Activated naive CD8-positive, alpha-beta T cell treated with anti-CD3 and anti-CD28 coated beads for 36 hours (primary cell): Measurements from ENCODE around the gene CLDND1. TPM values are rescaled to one million over a fixed set of nuclear protein-coding genes. Genes with fewer than 3 reads are reported as not detected.

Source experiments
- DNase-seq: peaks from one replicate; pipeline ENCODE4 v3.0.0; 2021
- H3K27ac Mint-ChIP-seq: one replicate; pipeline ENCODE4 v1.8.0; 2022; ENCODE audit warnings: mild to moderate bottlenecking, moderate library complexity, mixed read lengths
- H3K27me3 Mint-ChIP-seq: one replicate; pipeline ENCODE4 v1.8.0; 2022; ENCODE audit warnings: mild to moderate bottlenecking, mixed read lengths
- H3K36me3 Mint-ChIP-seq: one replicate; pipeline ENCODE4 v1.8.0; 2021; ENCODE audit warnings: mild to moderate bottlenecking, mixed read lengths
- H3K4me1 Mint-ChIP-seq: one replicate; pipeline ENCODE4 v1.8.0; 2021; ENCODE audit warnings: mixed read lengths
- H3K4me3 Mint-ChIP-seq: one replicate; pipeline ENCODE4 v1.8.0; 2022; ENCODE audit warnings: mild to moderate bottlenecking, moderate library complexity, mixed read lengths
- H3K9me3 Mint-ChIP-seq: one replicate; pipeline ENCODE4 v1.8.0; 2022; ENCODE audit warnings: mixed read lengths
- total RNA-seq, 2 experiments: library from RNA; stranded (reverse); gene quantifications; one replicate each; pipeline ENCODE4 v1.2.3, GENCODE V29; 2021

Gene CLDND1
- total RNA-seq, 2 experiments from 2014 or later, result 196 to 204 TPM

DNA sequence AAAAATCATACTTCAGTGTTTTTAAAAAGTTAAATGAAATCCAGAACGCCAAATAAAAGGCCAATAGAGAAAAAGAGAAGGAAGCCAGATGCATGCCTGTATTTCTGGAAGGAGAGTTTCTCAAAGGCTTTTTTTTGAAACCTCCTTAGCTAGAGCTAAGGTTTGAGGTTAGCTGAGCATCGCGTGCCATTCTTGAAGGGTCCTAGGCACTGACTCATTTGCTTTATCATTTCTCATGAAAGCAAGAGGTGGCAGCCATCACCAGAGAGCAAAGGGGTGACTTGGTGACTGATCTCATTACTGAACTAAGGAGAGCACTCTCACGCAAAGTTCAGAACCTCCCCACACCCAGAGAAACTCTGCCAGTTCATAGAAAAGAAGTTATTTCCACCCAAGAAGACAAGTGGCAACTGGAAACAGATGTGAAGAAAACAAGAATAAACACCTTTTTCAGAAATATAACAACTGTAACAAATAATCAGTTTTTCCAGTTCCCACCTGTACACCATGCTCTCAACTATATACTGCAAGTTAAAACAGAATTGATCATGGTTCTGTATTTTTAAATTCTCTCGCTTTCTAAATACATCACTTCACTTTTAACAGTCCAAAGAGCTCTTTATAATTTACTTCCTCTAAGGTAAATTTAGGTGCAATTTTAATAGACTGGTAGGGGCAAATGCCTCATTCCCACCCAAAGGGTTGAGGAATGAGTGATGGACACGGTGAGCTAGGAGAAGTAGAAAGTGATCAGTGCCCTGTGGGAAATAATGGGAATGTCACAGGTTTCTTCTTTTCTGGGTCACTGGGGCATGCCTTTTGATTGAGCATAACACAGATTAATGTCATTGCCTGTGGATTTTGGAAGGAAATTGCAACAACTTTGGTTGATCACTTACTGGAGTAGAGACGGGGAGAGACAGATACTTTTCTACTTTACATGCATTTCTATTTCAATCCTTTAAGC, 33.7 kb upstream of the CLDND1 start:
- DNase-seq, result peak; percentile 76
- Mint-ChIP-seq H3K4me3 (peak overlapping the region; percentile 80), H3K27ac (peak overlapping the region; percentile 97), H3K36me3 (peaks cover 44% of the 10 kb centered on the region), H3K4me1 (peaks cover 74% of the 10 kb centered on the region), H3K9me3 (peaks cover 12% of the 10 kb centered on the region), H3K27me3 (no peaks in the 10 kb centered on the region)

DNA sequence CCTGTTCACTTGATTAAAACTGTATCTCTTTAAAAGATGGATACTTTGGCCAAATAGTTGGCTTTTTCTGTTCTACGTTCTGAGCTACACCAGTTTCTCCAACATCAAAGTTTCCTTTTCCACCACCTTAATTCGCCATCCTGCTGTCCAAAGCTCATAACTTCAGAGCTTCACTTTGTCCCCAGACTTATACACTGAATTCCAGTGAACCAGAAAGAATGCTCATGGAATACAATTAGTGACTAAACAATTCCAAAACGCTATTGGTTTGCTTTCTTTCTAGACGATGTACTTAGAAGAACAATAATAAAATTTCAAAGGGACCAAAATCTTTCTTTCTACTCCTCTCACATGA, 32.3 kb upstream of the CLDND1 start:
- Mint-ChIP-seq H3K4me1 (peaks cover 74% of the 10 kb centered on the region), H3K9me3 (peaks cover 12% of the 10 kb centered on the region), H3K36me3 (peaks cover 50% of the 10 kb centered on the region), H3K27me3 (no peaks in the 10 kb centered on the region), H3K27ac (peak overlapping the region; percentile 97), H3K4me3 (peak overlapping the region; percentile 80)
- no peak for DNase-seq

DNA sequence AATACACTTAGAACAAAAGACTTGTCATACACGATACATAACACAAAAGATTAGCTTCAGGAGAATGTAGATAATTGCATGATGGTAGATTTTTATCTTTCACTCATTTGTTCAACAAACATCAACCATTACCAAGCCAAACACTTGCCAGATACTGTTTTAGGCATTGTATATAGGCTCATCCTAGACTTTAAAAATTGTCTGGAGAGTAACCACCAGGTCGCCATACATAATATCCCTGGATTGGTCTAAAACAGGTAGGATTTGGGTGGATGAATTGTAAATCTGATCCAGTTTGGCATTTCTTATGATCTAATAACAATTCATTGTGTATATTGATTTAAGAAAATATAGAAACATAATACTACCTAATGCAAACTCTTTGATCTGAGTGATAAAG, 31.9 kb upstream of the CLDND1 start:
- H3K9me3 Mint-ChIP-seq, result peaks cover 9% of the 10 kb centered on the region
- H3K27ac Mint-ChIP-seq, result peak overlapping the region; percentile 97
- peaks cover 79% of the 10 kb centered on the region for H3K4me1 Mint-ChIP-seq
- no peaks in the 10 kb centered on the region for H3K27me3 Mint-ChIP-seq
- H3K4me3 Mint-ChIP-seq, result peak overlapping the region; percentile 80
- H3K36me3 Mint-ChIP-seq, result peaks cover 51% of the 10 kb centered on the region
- no peak for DNase-seq

DNA sequence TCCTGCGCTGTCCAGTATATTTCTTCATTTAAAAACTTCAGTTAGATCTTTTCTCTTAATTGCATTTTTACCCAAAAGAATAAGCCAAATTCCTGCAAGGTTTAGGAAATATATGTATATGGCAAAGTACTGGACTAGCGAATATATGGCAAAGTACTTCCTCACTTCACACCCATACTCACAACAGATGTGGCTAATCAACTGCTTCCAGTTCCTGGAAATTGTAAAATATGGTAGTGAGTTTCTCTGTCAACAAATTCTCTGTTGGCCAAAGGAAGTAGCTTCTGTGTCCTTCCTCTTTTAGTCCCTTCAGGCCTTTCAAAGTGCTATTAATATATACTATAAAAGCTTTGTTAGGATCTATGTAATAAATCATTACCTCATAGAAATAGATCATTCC, 31.1 kb upstream of the CLDND1 start:
- no peak for DNase-seq
- Mint-ChIP-seq H3K27ac (peak overlapping the region; percentile 97), H3K4me3 (peak overlapping the region; percentile 69), H3K36me3 (peaks cover 56% of the 10 kb centered on the region), H3K4me1 (peaks cover 76% of the 10 kb centered on the region), H3K9me3 (peaks cover 9% of the 10 kb centered on the region), H3K27me3 (no peaks in the 10 kb centered on the region)

DNA sequence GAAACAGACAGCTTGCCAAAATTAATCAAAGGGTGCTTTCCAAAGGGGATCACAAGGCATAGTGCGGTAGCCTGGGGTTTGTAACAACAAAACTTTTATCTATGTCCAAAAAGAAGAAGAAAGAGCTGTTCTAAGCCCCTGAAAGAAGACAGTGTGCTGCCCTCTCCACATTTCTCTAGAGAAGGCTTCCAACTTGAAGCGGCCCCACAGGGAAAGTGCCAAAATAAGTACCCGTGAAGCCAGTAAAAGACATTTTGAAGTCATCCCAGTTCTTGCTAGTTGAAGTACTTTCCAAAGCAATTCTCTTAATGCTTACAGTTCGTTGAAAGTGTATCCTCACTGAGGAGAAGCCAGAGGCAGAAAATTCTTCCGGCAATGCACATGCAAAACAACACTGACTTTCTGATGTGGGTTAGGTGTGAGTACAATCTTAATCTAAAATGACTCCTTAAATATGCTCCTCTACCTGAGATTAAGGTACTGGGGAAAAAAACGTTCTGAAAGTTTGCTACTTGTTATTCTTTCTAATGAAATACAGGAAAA, 30.4 kb upstream of the CLDND1 start:
- Mint-ChIP-seq H3K27me3 (no peaks in the 10 kb centered on the region), H3K27ac (peak overlapping the region; percentile 97), H3K4me3 (peak overlapping the region; percentile 57), H3K4me1 (peaks cover 70% of the 10 kb centered on the region), H3K9me3 (peaks cover 9% of the 10 kb centered on the region), H3K36me3 (peaks cover 58% of the 10 kb centered on the region)
- no peak for DNase-seq

DNA sequence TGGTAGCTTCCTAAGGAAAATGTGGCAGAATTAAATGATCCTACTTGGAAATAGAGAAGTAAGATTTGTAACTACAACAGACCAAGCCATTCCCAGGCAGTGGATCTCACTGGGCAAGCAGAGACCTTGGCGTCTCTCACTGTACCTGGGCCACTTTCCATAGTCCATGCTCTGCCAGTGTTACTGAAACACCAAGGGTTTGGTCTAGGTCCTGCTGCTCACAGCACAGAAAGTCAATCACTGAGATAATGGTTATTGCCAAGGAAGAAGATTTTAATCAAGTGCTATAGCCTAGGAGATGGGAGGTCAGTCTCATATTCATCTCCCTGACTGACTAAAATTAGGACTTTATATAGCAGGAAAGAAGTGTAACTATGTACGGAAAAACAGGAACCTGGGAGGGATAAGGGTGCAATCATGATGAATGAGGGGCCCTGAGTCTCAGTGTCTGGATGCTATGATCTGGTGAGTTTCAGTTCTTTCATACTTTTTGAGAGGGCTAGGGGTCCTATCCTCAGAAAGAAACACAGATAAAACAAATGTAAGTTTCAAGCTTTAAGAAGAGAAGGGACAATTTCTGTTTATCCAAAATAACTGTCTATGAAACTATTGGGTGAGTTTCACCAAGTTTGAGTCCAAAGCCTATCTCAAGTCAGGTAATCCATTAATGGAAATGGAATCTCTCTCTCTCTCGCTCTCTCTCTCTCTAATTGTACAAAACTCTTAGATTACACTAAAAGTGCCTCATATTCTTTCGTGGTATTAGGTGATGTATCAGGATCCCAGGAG, 29.7 kb upstream of the CLDND1 start:
- Mint-ChIP-seq H3K36me3 (peaks cover 58% of the 10 kb centered on the region), H3K27me3 (no peaks in the 10 kb centered on the region), H3K4me3 (peak overlapping the region; percentile 57), H3K4me1 (peaks cover 63% of the 10 kb centered on the region), H3K27ac (peak overlapping the region; percentile 97), H3K9me3 (peaks cover 9% of the 10 kb centered on the region)
- no peak for DNase-seq

DNA sequence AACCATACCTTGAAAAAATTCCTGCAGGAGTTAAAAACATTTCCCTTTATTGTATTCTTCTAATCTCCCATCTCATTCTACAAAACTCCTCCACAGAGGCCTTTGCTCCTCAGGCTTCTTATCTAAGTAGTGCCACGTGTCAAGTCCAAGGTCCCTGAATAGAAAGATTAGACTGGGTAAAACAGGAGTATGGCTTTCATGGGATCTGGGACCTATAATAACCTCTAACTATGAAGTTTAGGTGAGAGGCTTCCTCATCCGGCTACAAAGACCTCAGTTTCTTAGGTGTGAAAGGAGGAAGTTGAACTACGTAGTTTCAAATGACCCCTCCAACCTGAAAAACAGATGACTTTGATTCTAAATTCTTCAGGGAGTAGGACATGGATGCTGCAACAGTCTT, 29.1 kb upstream of the CLDND1 start:
- Mint-ChIP-seq H3K27ac (peak overlapping the region; percentile 97), H3K27me3 (no peaks in the 10 kb centered on the region), H3K4me3 (no peak overlapping the region), H3K36me3 (peaks cover 57% of the 10 kb centered on the region), H3K9me3 (peaks cover 9% of the 10 kb centered on the region), H3K4me1 (peaks cover 56% of the 10 kb centered on the region)
- no peak for DNase-seq

DNA sequence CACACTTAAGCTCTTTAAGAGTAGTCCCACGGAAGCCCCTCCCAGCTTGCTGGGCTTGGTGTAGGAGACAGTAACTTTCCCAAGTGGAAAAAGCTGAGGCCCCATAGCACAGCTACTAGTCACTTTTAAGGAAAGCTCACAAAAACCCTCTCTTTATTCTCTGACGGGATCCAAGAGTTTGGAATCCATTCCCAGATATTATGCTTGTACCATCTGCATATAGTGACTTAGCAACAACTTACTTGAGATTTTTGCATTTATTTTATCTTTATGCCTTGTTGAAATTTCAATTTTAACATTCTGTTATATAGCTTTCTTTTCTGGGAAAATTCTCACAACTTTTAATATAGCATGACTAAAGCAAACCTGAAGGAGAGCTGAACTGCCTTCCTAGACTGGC, 28.5 kb upstream of the CLDND1 start:
- Mint-ChIP-seq H3K27me3 (no peaks in the 10 kb centered on the region), H3K27ac (no peak overlapping the region), H3K9me3 (peaks cover 10% of the 10 kb centered on the region), H3K4me1 (peaks cover 54% of the 10 kb centered on the region), H3K4me3 (no peak overlapping the region), H3K36me3 (peaks cover 58% of the 10 kb centered on the region)
- no peak for DNase-seq

DNA sequence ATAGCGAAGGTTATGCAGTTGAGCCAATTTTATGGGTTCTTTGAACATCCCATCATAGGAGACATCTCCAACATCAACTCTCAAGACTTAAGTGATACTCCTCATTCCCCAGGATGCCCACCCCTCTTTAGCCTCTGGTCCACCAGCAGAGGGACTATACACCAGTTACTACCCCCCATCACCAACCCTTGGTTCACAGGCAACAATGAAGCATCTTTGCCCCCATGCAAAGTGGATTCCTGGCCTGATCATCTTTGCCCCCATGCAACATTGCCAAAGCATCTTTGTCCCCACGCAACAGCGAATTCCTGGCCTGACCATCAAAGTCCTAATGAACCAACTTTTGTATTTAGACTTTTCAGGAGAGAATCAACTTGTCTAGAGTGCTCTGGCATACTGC, 28.1 kb upstream of the CLDND1 start:
- peak overlapping the region; percentile 25 for H3K27ac Mint-ChIP-seq
- peaks cover 55% of the 10 kb centered on the region for H3K4me1 Mint-ChIP-seq
- no peak for DNase-seq
- H3K27me3 Mint-ChIP-seq, result no peaks in the 10 kb centered on the region
- H3K36me3 Mint-ChIP-seq, result peaks cover 58% of the 10 kb centered on the region
- no peak overlapping the region for H3K4me3 Mint-ChIP-seq
- H3K9me3 Mint-ChIP-seq, result peaks cover 8% of the 10 kb centered on the region

DNA sequence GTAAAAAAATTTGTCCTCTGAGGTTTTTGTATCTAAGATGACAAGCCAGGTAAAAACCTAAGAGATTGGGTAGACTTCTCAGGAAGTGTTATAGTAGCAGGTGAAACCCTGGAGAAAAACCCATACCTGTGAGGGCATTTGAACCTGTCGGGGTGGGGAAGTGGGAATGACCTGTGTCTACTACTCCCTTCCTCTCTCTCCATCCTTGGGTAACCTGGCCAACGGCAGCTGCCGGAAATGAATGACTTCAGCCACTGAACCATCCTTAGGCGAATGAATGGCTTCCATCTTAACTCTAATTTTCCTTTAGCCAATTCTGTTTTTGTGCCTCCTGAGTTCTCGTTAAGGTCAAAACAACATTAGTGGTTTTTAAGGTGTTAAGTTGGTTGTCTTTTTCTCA, 25.8 kb upstream of the CLDND1 start:
- Mint-ChIP-seq H3K36me3 (peaks cover 44% of the 10 kb centered on the region), H3K4me1 (peaks cover 45% of the 10 kb centered on the region), H3K27me3 (no peaks in the 10 kb centered on the region), H3K4me3 (no peak overlapping the region), H3K27ac (no peak overlapping the region), H3K9me3 (peaks cover 4% of the 10 kb centered on the region)
- DNase-seq, result no peak

DNA sequence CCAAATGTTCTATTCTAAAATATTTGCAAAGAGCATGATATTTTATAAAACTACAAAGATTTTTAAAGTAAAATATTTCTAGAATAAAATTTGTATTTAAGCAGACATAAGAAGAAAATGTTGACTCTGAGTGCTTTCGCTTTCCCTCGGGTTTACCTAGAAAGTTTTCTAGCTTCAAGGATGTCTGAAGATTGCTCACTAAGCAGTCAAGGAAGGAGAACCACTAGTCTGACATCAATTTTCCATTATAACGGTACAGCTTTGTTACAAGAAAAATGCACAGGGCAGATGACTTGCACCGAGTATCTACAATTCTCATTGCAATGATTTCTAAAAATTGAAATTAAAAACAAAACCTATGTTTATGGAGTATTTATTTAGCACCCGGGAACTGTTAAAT, 23.2 kb upstream of the CLDND1 start:
- no peak overlapping the region for H3K4me3 Mint-ChIP-seq
- peaks cover 46% of the 10 kb centered on the region for H3K4me1 Mint-ChIP-seq
- peak overlapping the region; percentile 90 for H3K27ac Mint-ChIP-seq
- peaks cover 31% of the 10 kb centered on the region for H3K36me3 Mint-ChIP-seq
- peaks cover 6% of the 10 kb centered on the region for H3K9me3 Mint-ChIP-seq
- DNase-seq, result no peak
- no peaks in the 10 kb centered on the region for H3K27me3 Mint-ChIP-seq

DNA sequence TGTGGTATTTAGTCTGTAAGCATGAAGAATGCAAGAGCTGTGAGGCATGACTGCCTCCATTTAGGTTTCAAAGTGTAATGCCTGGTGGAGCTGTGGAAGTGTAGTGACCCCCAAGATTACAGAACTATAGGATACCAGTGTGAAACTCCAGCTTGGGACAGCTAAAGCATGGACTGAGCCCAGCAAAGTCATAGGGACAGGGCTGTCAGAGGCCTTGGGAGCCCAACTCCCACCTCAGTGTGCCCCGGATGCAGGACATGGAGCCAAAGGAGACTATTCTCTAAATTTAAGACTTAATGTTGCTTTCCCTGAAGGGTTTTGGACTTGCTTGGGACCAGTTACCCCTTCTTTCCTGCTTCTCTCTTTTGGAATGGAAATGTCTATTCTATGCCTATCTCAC, 19.9 kb upstream of the CLDND1 start:
- Mint-ChIP-seq H3K4me3 (no peak overlapping the region), H3K36me3 (peaks cover 16% of the 10 kb centered on the region), H3K4me1 (peaks cover 47% of the 10 kb centered on the region), H3K9me3 (peaks cover 6% of the 10 kb centered on the region), H3K27ac (peak overlapping the region; percentile 22), H3K27me3 (no peaks in the 10 kb centered on the region)
- DNase-seq, result no peak

DNA sequence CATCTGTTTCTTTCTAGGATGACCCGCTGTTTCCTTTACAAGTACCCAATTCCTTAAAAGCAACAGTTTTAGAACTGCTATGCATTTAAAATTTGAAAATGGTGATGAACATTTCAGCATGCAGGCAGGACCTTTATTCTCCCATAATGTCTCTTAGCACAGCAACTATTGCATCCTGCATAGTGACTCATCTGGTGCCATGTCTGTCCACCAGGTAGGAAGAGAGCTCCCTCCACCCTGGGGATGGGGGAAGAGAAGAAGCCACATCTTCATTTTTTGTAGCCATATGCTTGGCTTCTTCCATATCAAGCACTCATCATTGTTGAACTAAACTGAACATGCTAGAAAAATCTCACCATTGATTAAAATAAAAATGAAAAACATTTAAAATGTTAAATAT, 19.0 kb upstream of the CLDND1 start:
- Mint-ChIP-seq H3K9me3 (peaks cover 6% of the 10 kb centered on the region), H3K27ac (peak overlapping the region; percentile 83), H3K4me3 (no peak overlapping the region), H3K4me1 (peaks cover 50% of the 10 kb centered on the region), H3K27me3 (no peaks in the 10 kb centered on the region), H3K36me3 (peaks cover 16% of the 10 kb centered on the region)
- no peak for DNase-seq

DNA sequence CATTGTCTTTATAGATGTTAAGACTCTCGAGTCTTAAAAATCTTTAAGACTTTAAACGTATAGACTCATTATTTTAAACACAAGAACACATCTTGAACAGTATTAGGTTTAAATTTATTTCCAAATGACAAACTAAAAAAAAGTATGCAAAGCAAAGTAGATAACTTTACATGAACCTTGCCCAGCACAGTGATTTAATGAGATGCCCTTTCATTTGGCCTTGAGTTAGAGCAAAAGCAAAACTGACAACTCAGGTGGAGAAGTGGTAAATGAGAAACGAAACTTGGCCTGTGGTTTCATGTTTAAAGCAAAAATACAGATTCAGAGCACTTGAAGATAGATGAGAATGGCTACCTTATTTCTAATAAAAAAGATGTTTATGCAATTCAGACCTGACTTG, 17.6 kb upstream of the CLDND1 start:
- no peak for DNase-seq
- Mint-ChIP-seq H3K36me3 (peaks cover 11% of the 10 kb centered on the region), H3K4me1 (peaks cover 50% of the 10 kb centered on the region), H3K27me3 (no peaks in the 10 kb centered on the region), H3K9me3 (peaks cover 5% of the 10 kb centered on the region), H3K4me3 (no peak overlapping the region), H3K27ac (peak overlapping the region; percentile 76)

DNA sequence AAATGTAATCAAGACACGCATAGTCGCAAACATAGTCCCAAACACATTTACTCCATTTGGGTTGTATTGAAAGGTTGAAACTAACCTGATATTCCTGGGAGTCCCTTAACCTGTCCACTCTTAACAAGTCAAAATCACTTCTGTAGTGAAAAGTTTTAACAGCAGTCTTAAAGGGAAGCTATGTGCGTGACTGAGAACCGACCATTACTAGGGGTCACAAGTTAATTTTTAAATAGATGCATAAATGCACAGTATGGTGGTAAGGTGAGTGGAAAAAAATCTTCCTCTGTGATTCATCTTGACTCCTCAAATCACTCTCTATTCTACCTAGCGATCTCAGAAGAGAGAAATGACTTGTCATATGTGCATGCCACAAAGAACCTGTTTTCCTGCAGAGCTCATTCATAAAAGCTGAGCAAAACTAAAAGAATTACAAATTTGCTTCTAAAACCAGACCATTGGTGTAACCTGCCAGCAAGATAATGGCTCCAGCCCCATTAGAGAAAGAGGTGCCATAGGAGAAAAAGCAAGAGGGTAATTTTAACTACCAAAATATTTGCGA, 13.8 kb upstream of the CLDND1 start:
- H3K36me3 Mint-ChIP-seq, result peaks cover 8% of the 10 kb centered on the region
- peak overlapping the region; percentile 76 for H3K27ac Mint-ChIP-seq
- peaks cover 35% of the 10 kb centered on the region for H3K4me1 Mint-ChIP-seq
- H3K9me3 Mint-ChIP-seq, result peaks cover under 1% of the 10 kb centered on the region
- no peak for DNase-seq
- peaks cover 6% of the 10 kb centered on the region for H3K27me3 Mint-ChIP-seq
- no peak overlapping the region for H3K4me3 Mint-ChIP-seq
